SH-SY5Y (cell line): ENCODE measurements around the gene ATP1B1.

Source experiments
- GATA2 ChIP-seq: IDR thresholded peaks from 2 replicates; pipeline ENCODE4 v1.6.1; 2011; ENCODE audit warnings: mild to moderate bottlenecking, low read depth, low read length
- GATA3 ChIP-seq: IDR thresholded peaks from 2 replicates; pipeline ENCODE4 v1.6.1; 2011; ENCODE audit warnings: low read depth, mild to moderate bottlenecking, low read length, moderate library complexity

GRCh38 chr1:169121146-169121923, 14.8 kb downstream of the ATP1B1 start:
- TF ChIP-seq GATA2 (no peak), GATA3 (no peak)
